Measurements from ENCODE around the gene WWTR1.

WWTR1 gene

DNA sequence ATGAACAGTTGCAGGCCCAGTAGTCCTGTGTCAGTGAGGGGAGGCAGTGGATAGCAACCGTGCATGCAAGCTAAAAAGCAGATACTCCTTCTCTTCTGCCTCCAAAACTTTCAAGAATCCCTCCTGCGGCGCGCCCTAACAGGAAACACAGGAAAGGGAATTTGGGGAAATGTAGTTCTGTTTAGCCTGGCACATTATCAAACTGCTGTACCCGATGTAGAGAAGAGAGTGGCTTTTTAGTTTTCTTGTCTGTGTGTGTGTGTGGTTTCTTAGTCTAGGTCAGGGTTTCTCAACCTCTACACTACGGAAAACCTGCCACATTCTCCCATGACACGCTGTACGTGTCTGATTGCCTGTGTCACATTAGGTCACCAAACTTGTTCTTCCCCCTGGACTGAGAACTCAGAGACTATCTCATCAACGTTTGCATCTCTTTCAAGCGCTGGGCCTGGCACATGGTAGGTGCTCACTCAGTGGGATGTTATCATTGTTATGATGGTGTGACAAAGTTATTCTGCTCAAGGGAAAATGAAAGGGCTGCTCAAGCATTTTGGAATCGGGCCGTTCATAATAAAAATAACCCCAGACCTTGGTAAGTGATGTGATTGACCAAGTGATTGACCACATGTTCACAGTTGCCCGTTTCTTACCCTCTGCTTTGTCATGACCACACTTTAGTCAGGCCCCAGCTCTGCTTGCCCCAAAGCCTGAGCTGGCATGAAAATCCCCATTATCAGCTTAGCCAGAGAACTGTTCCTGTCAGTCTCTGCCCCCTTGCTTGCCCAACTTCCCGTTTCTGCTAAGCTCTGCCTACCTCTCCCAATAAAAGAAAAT, 150.1 kb downstream of the WWTR1 start:
- peaks cover 38% of the 10 kb centered on the region for H3K27me3 Mint-ChIP-seq
- peaks cover 20% of the 10 kb centered on the region for H3K4me1 Mint-ChIP-seq (ENCODE audit: low read depth)
- H3K27ac Mint-ChIP-seq = peak overlapping the region; percentile 22
- no peaks in the 10 kb centered on the region for H3K9me3 Mint-ChIP-seq
- peak overlapping the region; percentile 4 for H3K4me3 Mint-ChIP-seq
- no peaks in the 10 kb centered on the region for H3K36me3 Mint-ChIP-seq (ENCODE audit: low read depth)

DNA sequence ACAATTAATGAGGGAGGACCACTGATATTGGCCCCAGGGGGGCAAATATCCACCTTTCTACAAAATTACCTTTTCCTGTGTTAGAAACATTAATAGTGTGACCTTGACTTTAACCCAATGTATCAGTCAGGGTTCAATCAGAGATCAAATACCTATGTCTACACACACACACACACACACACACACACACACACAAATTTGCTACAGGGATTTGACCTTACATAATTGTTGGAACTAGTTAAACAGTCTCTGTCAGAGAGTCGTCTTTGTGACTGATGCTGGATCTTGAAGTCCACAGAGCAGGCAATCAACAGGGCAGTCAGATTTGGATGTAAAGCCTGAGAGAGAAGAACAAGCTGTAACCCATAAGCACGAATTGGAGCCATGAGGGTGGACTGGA, 150.9 kb downstream of the WWTR1 start:
- Mint-ChIP-seq H3K9me3 (no peaks in the 10 kb centered on the region), H3K27ac (no peak overlapping the region), H3K27me3 (peaks cover 30% of the 10 kb centered on the region), H3K4me1 (ENCODE audit: low read depth) (peaks cover 14% of the 10 kb centered on the region), H3K4me3 (no peak overlapping the region), H3K36me3 (ENCODE audit: low read depth) (no peaks in the 10 kb centered on the region)

DNA sequence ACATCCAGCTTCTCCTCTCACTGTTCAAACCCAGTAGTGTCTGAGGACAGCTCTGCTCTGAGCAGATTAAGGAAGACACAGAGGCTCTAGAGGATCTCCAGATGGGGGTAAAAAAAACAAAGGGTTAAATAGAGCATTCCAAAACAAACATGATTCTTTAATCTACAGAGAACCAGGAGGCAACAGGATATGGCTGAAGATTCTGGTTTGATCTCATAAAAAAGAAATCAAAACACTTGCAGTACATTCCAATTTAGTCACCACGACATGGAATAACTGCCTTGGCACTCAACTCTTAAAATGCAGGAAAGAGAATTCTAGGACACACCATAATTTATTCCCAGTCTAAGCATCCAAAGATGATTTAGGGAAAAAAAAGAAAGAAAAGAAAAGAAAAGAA, 151.3 kb downstream of the WWTR1 start:
- H3K4me3 Mint-ChIP-seq = no peak overlapping the region
- H3K27me3 Mint-ChIP-seq = peaks cover 31% of the 10 kb centered on the region
- H3K36me3 Mint-ChIP-seq (ENCODE audit: low read depth) = no peaks in the 10 kb centered on the region
- no peaks in the 10 kb centered on the region for H3K9me3 Mint-ChIP-seq
- H3K4me1 Mint-ChIP-seq (ENCODE audit: low read depth) = peaks cover 14% of the 10 kb centered on the region
- H3K27ac Mint-ChIP-seq = no peak overlapping the region

DNA sequence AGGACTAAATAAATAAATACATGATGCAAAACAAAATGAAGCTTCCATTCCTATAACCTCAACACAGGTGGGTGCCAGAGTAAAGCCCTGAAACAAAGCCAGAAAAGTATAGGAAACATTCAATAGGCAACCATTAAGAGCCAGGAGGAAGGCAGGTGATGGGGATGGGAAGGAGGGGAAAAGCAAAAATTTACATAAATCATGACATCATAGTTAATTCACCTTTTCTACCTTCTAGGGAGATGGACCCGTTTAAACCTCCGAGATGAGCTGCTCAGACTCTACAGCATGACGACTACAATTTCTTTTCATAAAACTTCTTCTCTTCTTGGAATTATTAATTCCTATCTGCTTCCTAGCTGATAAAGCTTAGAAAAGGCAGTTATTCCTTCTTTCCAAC, 155.4 kb downstream of the WWTR1 start:
- Mint-ChIP-seq H3K9me3 (no peaks in the 10 kb centered on the region), H3K27me3 (peaks cover 18% of the 10 kb centered on the region), H3K27ac (no peak overlapping the region)

DNA sequence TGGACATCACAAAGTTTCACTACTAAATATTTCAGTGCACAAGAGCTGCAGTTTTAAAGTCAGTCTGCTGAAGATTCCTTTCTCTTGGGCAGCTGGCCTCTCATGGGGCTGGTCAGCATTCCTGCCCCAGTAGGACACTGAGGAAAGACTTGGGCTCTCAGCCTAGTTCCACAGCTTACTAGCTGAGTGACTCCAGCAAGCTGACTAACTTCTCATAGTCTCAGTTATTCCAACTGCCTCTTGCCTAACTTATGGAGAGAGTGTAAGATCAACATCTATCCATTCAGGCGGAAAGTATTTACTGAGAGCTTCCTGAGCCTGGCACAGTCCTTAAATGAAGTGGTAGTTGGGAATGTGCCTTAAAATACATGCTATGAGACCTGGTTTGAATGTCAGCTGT, 156.3 kb downstream of the WWTR1 start:
- Mint-ChIP-seq H3K36me3 (ENCODE audit: low read depth) (no peaks in the 10 kb centered on the region), H3K27ac (no peak overlapping the region), H3K4me1 (ENCODE audit: low read depth) (no peaks in the 10 kb centered on the region), H3K9me3 (no peaks in the 10 kb centered on the region), H3K27me3 (peaks cover 16% of the 10 kb centered on the region), H3K4me3 (no peak overlapping the region)

More for the DNA sequence above, 155.4 kb downstream of the WWTR1 start:
- H3K4me3 Mint-ChIP-seq = no peak overlapping the region
- H3K4me1 Mint-ChIP-seq (ENCODE audit: low read depth) = peaks cover 3% of the 10 kb centered on the region
- H3K36me3 Mint-ChIP-seq (ENCODE audit: low read depth) = no peaks in the 10 kb centered on the region

DNA sequence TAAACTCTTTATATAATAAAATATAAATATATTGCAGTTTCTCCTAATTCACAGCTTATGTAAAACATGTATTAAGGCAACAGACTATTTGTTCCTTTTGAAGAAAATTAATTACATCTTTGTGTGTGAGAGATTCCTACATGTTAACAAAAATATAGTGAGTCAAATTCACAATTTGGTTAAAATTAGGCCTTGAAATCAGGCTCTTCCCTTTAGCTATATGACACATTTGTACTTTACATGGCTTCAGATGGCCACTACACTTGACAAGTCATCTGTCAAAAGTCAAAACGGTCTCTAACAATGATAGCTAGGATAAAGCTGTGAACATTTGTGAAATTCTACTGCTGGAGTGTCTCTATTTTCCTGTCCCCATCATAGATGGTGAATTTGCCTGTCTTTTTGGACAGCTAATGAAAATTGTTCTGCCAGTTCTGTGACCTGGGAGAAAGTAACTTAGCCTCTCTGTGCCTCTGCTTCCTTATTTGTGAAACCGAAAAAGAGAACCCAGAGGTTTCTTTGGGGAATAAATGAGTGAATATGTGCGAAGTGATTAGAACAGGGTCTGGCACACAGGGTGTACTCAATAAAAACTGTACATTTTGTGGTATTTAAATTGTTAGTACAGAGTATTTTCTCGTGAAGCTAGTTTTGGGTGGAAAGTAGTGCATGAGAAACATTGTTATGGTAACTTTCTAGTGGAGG, 159.7 kb downstream of the WWTR1 start:
- no peaks in the 10 kb centered on the region for H3K4me1 Mint-ChIP-seq (ENCODE audit: low read depth)
- H3K4me3 Mint-ChIP-seq = no peak overlapping the region
- H3K27me3 Mint-ChIP-seq = peaks cover 23% of the 10 kb centered on the region
- no peak overlapping the region for H3K27ac Mint-ChIP-seq
- H3K36me3 Mint-ChIP-seq (ENCODE audit: low read depth) = no peaks in the 10 kb centered on the region
- no peaks in the 10 kb centered on the region for H3K9me3 Mint-ChIP-seq

DNA sequence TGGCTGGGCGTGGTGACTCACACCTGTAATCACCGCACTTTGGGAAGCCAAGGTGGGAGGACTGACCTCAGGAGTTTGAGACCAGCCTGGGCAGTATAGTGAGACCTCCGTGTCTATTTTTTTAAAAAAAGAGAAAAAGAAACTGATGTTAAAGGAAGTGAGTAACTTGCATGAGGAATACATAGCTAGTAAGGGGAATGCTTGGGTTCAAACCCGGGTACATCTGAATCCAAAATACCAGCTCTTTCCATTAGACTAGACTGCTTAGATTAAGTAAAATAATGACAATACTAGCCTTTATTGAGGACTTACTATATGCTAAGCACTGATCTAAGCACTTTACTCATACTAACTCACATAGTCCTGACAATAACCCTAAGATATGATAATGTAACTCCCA, 160.9 kb downstream of the WWTR1 start:
- Mint-ChIP-seq H3K4me3 (no peak overlapping the region), H3K4me1 (ENCODE audit: low read depth) (no peaks in the 10 kb centered on the region), H3K36me3 (ENCODE audit: low read depth) (no peaks in the 10 kb centered on the region), H3K9me3 (no peaks in the 10 kb centered on the region), H3K27me3 (peaks cover 23% of the 10 kb centered on the region), H3K27ac (no peak overlapping the region)

DNA sequence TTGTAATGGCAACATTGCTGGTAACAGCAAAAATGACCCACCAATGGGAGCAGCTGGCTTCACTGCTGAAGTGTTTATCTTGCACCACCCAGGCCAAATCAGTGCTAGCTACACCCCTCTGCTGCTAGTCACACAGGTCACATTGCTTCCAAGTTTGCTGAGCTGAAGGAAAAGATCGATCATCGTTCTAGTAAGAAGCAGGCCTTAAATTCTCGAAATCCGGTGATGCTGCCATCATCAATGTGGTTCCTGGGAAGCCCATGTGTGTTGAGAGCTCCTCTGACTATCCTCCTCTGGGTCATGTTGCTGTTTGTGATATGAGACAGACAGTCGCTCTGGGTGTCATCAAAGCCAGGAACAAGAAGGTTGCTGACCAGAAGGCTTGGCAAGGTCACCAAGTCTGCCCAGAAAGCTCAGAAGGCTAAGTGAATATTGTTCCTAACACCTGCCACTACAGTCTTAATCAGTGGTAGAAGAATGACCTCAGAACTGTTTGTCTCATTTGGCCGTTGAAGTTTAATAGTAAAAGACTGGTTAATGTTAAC, 162.2 kb downstream of the WWTR1 start:
- Mint-ChIP-seq H3K27me3 (peaks cover 24% of the 10 kb centered on the region), H3K4me1 (ENCODE audit: low read depth) (no peaks in the 10 kb centered on the region), H3K27ac (no peak overlapping the region), H3K9me3 (no peaks in the 10 kb centered on the region), H3K36me3 (ENCODE audit: low read depth) (no peaks in the 10 kb centered on the region), H3K4me3 (no peak overlapping the region)

DNA sequence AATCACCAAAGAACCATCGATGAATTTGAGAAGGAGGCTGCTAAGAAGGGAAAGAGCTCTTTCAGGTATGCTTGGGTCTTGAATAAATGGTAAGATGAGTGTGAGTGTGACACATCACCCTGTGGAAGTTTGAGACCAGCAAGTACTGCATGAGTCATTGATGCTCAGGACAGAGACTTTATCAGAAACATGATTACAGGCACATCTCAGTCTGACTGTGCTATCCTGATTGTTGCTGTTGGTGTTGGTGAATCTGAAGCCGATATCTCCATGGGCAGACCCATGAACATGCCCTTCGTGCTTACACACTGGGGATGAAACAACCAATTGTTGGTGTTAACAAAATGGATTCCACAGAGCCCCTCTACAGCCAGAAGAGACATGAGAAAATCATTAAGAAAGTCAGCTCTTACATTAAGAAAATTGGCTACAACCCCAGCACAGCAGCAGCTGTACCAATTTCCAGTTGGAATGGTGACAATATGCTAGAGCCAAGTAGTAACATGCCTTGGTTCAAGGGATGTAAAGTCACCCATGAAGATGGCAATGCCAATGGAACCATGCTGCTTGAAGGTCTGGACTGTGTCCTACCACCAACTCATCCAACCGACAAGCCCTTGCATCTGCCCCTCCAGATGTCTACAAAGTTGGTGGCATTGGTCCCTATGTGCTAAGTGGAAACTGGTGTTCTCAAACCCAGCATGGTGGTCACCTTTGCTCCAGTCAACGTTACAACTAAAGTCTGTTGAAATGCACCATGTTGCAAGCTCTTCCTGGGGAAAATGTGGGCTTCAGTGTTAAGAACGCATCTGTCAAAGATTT, 162.9 kb downstream of the WWTR1 start:
- H3K36me3 Mint-ChIP-seq (ENCODE audit: low read depth) = no peaks in the 10 kb centered on the region
- no peaks in the 10 kb centered on the region for H3K4me1 Mint-ChIP-seq (ENCODE audit: low read depth)
- no peak overlapping the region for H3K4me3 Mint-ChIP-seq
- no peak overlapping the region for H3K27ac Mint-ChIP-seq
- H3K27me3 Mint-ChIP-seq = peaks cover 28% of the 10 kb centered on the region
- H3K9me3 Mint-ChIP-seq = no peaks in the 10 kb centered on the region

DNA sequence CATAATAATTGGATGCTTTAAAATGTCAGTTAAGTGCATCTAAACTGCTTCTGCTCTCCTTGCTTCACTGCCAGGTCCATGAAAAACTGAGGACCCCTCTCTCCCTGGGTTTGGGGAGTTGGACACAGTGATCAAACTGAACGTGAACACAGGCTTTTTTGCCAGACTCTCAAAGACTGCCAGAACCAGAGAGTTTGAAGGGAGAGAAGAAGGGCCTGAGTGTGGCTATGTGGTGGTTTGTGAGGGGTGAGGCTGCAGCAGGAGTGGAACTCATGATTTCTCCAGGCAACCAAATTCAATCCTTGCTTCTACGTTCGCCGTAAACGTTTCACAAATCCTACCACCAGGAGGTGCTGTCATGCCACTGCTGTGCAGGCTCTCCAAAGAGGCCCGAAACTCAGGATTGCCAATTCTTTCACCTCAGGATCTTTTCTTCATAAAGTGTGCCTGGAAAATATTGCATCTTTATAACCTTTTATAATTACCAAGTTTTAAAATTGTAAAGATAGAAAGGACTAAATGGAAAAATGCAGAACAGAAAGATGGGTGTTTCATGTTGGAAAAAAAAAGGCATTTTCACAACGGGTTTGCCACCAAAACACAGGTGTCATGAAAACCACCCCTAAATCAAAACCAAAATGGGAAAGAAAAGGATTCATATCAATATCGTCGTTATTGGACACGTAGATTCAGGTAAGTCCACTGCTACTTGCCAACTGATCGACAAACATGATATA, 163.6 kb downstream of the WWTR1 start:
- no peaks in the 10 kb centered on the region for H3K4me1 Mint-ChIP-seq (ENCODE audit: low read depth)
- no peaks in the 10 kb centered on the region for H3K9me3 Mint-ChIP-seq
- no peak overlapping the region for H3K27ac Mint-ChIP-seq
- H3K4me3 Mint-ChIP-seq = no peak overlapping the region
- peaks cover 28% of the 10 kb centered on the region for H3K27me3 Mint-ChIP-seq
- no peaks in the 10 kb centered on the region for H3K36me3 Mint-ChIP-seq (ENCODE audit: low read depth)

DNA sequence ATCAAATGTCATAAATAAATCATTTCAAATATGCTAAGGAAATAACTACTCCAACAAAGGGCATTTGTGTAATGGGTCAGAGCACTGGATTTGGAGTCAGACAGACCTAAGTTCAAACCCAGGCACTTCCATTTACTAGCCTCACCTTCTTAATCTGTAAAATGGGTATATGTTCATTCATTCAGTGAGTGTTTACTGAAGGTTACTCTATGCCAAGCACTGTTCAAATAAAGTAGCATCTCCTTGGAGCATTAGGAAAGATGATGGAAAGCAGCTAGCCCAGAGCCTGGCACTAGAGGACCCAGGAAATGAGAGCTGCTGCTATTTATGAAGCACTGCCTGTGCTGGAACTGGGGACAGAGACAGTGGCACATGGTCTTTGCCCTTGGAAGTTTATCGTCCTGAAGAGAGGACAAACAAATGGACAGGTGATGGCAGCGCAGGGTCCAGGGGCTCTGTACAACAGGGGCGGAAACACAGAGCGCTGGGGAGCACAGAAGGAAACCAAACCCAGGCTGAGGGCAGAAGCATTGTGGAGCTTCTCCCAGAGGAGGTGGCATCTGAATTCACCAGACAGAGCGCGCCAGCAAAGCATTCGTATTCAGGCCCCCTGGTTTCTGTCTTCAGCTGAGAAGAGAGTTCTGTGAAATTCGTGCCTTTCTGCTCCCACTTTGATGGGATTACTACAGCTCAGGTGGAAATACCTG, 164.4 kb downstream of the WWTR1 start:
- H3K9me3 Mint-ChIP-seq = no peaks in the 10 kb centered on the region
- H3K27me3 Mint-ChIP-seq = peaks cover 28% of the 10 kb centered on the region
- no peak overlapping the region for H3K27ac Mint-ChIP-seq
- no peak overlapping the region for H3K4me3 Mint-ChIP-seq
- no peaks in the 10 kb centered on the region for H3K4me1 Mint-ChIP-seq (ENCODE audit: low read depth)
- H3K36me3 Mint-ChIP-seq (ENCODE audit: low read depth) = no peaks in the 10 kb centered on the region

DNA sequence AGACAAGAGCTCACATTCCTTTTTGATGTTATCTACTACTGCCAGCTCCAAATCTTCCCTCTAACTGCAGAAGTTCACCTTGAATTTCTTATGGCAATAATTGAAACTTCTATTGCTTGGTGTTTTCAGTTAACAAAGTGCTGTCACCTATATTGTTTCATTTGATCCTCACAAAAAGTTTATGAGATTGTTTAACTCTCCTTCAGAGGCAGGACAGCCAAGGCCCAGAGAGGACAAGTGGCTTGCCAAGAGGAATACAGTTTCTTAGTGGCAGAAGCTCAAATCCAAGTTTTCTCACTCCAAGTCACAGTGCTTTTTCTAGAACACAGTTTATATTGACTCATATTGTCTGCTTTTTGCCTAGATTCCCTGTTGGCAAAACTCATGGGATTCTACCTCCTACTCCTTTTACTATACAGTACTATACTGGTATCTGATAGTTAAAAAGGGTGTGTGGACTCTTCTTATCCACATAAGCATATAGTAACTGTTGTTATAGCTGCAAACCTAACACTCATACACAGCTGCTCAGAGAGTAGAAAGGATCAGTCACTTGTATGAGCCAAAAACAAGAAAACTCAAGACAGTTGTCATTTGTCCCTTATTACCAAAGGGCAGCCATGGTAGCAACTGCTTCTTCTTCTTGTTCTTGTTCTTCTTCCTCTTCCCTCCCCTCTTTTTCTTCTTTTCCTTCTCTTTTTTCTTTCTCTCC, 167.4 kb downstream of the WWTR1 start:
- no peak overlapping the region for H3K27ac Mint-ChIP-seq
- no peaks in the 10 kb centered on the region for H3K36me3 Mint-ChIP-seq (ENCODE audit: low read depth)
- no peak overlapping the region for H3K4me3 Mint-ChIP-seq
- no peaks in the 10 kb centered on the region for H3K4me1 Mint-ChIP-seq (ENCODE audit: low read depth)
- H3K9me3 Mint-ChIP-seq = no peaks in the 10 kb centered on the region
- peaks cover 23% of the 10 kb centered on the region for H3K27me3 Mint-ChIP-seq

DNA sequence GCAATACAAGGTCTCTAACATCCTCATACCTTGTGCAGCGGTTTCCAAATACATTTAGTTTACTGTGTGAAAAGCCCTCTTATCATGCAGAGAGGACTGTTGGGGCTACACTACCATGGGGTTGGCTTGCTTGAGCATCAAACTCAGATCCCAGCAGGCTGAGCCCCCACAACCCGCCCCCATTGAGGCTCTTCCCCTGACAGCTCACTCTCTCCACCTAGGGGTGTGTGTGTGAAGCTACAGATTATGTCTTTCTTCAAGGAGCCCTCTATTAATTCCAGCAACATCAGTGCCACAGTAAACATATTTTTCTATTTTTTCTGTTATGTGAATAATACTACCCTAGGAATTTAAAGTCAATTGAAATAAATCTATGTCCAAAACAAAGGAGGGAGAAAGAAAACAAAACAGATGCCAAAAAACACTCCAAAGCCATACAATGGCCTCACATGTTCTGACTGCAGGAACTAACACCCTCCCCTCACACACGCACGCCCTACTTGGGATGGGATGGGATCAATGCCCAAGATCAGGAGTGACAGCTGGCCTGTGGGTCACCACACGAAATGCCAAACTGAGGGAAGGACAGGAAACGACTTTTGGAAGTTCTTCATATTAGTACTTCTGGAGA, 168.7 kb downstream of the WWTR1 start:
- Mint-ChIP-seq H3K4me3 (no peak overlapping the region), H3K36me3 (ENCODE audit: low read depth) (no peaks in the 10 kb centered on the region), H3K9me3 (no peaks in the 10 kb centered on the region), H3K4me1 (ENCODE audit: low read depth) (no peaks in the 10 kb centered on the region), H3K27ac (no peak overlapping the region), H3K27me3 (peaks cover 15% of the 10 kb centered on the region)

Data from stimulated activated naive CD8-positive, alpha-beta T cell treated with anti-CD3 and anti-CD28 coated beads, Interleukin-15, Interleukin-2, amounts not matched to agents 100 ng/mL and 50 ng/mL, for 24 hours (primary cell).